Measurements from ENCODE around the gene IL31.

Gene IL31

DNA sequence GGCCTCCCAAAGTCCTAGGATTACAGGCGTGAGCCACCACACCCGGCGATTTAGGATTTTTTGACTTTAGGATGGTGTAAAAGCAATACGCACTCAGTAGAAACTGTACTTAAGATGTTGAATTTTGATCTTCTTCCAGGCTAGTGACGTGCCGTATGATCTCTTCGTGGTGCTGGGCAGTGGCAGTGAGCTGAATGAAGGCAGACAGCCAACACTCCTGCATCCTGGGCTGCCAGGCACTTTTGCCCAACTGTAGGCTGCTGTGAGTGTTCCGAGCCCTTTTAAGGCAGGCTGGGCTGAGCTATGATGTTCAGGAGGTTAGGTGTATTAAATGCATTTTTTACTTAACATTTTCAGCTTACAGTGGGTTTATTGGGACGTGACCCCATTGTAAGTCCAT lies 21.3 kb downstream of the IL31 start:
- no peak for DNase-seq

DNA sequence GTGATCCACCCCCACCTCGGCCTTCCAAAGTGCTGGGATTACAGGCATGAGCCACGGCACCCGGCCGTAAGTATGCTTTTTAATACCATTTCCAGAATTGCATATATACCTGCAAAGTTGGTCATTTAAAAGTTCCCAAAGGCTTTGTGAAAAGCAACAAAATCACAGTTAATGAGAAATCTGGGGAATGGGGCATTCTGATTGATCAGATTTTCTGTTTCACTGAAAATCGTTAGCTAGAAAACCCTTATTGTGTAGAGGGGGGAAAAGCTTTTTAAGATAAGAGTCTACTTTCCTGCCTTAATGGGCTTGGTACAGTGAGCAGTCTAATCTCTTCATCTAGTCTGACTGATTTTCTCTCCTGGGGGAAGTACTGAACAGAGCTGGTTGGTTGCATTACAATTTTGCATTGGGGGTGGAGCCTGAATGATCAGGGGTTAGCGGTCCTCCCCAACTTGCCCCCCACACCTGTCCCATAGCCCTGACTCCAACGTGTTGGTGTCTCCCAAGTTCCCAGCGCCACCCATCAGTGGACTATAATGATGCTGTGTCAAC lies 23.8 kb downstream of the IL31 start:
- no peak for DNase-seq

DNA sequence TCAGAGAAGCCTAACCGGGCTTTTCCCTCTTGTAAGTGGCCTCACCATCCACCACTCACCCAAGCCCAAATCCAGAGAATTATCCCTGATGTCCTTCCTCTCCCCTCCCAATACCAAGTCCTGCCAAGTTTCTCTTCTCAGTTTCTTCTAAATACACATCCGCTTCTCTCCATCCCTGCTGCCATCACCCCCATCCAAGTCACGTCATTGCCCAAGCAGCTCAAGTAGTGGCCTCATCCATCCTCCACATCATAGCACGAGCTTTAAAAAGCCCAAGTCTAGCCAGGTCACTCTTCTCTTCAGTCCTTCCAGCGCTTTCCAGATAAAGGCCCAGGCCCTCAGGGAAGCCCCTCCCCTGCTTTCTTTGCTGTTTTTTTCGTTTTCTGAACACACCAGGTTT lies 25.4 kb downstream of the IL31 start:
- DNase-seq = no peak

DNA sequence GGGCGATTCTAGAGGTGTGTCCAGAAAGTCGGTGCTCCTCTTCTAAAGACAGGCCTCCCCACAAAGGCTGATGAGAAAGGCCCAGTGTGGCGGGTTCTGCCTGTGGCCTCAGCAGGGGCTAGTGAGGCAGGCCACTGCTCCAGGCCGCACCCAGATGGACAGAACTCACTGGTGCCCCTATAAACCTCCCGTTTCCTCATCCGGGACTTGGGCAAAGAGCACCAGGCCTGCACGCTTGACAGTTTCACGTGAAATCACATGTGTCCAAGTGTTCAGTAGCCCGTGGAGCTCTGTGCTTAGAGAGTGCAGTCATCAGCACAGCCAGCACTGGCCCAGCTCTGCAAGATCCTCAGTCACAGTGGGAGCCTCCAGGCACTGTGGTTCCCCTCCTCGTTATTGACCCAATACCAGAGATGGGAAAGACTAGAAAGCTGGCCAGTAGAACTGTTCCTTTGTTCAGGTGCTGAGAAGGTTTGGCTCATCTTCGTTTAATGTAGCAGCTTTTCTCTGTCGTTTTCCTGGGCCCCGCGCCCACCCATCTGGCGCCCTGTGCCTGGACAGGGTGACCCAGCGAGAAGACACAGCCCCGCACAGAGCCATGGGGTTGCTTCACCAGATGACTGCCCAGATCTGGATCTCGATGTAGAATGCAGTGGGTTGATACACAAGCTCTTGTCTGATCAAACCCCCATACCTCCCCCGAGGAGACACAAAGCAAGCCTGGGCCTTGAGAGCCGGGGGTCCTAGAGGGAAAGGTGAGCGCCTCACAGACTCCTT lies 26.3 kb downstream of the IL31 start:
- no peak for DNase-seq

DNA sequence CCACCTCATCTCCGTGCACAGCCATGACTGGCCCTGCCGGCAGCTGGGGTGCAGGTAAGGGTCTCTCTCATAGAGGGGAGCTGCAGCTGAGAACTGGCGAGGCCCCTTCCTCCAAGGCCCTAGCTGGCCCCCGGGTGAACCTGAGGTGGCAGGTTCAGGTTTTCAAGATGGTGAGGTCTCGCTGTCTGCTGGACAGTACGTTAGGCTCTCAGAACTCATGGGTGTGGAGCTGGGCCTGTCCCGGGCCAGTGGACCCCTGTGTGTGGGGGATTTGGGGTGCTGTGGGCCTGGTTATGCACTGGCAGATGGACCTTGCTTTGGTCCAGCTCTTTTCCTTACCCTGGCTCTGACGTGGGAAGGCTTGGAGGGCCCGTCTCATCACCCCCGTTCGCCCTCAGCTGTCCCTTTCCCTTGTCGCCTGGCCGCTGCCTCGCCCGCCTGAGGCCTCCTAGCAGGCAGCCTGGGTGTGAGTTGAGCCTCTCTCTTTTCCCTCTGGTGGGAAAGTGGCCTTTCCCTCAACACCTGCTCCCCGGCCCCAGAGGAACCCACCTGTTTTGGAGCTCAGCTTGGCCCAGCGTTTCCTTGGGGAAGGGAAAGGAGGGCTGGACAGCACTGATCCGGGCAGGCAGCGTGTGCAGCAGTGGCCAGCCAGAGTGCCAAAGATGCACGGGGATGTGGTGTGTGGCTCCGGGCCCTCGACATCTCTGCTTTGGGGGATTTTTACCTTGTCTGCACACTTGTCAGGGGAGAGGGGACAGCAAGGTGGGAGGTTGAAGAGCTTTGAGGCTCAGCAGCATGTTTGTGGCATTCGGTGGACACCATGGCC lies 28.3 kb downstream of the IL31 start:
- no peak for DNase-seq

- DNase-seq = no peak
These were observed 29.1 kb downstream of the IL31 start for GRCh38 chr12:122144885-122145284.

DNA sequence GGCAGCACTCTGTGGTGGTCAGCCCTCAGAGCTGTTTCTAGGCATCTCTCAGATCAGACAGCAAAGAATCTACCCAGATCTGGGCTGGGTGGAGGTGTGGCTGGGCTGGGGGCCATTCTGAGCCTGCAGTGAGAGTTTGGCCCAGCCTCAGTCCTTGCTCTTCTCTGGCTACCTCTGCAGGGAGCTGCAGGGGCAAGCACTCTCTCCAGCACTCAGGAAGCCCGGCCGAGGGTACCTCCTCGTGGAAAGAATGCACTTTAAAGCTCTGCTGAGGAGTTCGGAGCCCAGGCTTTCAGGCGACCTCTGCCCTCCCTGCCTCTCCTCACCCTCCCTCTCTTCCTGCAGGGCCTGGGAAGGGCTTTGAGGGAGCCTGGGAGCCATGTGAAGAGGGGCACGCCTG lies 31.2 kb downstream of the IL31 start:
- no peak for DNase-seq

DNA sequence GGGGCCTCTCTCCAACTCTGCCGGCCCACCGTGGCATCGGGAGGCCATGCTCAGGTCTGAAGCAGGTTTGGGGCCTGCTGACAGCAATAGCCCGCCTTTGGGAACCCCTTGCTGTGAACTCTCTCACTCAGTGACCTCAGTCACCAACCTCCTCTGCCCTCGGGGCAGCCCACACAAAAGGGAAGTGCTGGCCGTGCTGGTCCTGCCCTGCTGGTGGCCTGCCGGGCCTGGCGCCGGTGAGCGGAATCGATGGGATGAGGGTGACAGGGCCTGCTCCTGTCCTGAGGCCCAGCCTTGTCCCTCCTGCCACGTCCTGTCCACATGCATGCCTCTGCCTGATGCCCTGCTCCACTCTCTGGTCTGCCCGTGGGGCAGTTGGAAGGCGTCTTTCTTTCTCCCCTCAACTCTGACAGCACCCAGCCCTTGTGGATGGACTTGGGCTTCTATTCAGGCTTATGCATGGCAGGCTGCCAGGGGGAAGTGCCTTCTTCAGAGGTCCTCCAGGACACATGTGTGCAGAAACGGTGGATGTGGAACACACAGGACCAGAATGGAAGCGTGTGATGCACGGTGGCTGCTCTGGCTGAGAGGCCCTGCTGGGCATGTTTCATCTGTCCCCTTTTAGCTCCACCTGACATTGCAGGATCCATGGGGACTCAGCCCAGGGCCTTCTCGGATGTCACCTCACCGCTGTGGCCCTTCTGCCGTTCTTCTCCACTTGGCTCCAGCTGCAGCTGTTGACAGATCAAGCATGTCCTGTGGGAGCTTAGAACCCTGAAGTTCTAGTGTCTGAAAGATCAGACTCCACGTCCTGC lies 31.9 kb downstream of the IL31 start:
- no peak for DNase-seq

DNA sequence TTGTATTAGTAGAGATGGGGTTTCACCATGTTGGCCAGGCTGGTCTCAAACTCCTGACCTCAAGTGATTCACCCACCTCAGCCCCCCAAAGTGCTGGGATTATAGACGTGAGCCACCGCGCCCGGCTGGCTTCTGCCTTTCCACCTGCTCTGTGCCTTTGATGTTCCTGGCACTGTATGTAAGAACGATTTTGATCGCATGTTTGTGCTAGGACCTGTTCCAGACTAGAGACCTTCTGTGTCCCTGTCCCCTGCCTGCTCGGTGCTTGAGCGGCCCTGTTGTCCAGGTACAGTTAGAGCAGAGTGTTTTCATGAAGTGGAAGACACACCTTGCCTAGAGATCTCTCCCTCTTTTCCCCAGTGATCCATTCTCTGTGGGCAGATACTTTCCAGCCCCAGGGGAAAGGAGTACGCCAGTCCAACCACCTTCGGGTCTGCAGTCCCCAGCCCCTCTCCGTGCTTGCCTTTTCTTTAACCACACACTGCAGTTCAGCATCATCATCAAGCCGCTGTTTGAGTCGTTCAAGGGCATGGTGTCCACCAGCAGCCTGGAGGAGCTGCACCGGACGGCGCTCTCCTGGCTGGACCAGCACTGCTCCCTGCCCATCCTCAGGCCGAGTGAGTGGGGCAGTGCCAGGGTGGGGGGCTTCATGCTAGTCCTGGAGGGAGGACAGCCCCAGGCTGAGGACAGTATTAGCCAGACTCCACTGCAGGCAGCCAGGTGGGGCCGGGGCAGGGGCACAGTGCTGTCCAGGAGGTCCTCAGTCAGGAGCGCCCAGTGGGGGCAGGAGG lies 33.4 kb downstream of the IL31 start:
- DNase-seq = no peak

DNA sequence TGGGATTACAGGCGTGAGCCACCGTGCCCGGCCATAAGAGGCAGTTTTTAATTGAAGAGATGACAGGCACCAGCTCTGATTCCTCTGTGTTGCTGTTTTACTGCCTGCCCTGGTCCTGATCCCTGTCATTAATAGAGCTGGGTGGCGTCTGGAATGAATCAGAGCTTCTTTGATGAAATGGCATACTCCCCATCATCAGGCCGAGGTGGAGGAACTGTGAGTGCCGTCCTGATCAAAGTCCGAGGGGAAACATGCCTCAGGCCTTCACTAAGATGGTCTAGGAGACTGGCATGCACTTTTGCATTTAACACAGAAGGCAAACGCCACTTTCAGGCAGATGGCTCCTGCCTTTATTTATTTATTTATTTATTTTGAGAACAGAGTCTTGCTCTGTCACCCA lies 34.1 kb downstream of the IL31 start:
- DNase-seq = no peak

DNA sequence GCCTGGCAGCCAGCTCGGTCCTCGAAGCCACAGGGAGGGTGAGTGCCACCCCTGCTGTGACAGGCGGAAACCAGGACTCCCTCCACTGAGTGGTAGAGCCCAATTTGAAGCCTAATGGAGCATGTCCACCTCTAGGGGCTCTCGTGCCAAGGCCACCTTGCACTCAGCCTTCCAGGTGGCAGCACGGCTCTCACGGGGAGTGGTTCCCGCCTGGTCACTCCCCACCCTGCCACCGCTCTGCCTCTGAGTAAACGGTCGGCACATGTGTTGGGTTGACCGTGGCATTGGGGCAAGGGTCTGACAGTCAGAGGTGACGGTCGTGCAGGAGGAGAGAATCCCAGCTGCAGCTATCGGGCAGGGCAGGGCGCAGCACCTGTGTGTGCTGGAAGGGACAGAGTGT lies 34.8 kb downstream of the IL31 start:
- DNase-seq = no peak

- DNase-seq = no peak
These were observed 35.4 kb downstream of the IL31 start for GRCh38 chr12:122138616-122139015.

- no peak for DNase-seq
These were observed 35.8 kb downstream of the IL31 start for GRCh38 chr12:122138181-122138580.

GRCh38 chr12:122137681-122138080 lies 36.3 kb downstream of the IL31 start:
- DNase-seq = no peak

GRCh38 chr12:122137229-122137628 lies 36.8 kb downstream of the IL31 start:
- no peak for DNase-seq

DNA sequence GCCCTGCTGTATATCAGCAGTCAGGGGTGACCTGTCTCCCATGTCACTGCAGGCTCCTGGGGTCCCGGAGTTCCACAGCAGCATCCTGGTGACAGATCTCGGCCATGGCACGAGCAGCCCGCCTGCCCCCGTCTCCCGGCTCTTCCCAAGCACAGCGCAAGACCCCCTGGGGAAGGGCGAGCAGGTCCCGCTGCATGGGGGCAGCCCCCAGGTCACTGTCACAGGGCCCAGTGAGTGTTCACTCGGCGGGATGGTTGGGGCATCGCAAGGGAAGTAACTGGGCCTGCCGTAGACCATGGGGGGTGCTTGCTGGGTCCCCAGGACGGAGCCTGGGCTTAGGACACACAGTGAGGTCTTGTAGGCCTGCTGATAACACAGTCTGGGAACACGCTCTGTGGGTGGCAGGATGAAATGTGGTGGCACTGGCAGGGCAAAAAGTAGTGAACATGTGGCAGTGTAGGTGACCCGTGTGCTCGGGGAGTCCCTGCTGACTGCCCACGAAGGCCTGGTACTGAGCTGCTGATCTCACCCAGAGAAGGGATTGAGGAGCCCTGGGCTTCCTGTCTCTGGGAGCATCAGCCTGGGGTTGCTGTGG lies 38.5 kb downstream of the IL31 start:
- DNase-seq = no peak

DNA sequence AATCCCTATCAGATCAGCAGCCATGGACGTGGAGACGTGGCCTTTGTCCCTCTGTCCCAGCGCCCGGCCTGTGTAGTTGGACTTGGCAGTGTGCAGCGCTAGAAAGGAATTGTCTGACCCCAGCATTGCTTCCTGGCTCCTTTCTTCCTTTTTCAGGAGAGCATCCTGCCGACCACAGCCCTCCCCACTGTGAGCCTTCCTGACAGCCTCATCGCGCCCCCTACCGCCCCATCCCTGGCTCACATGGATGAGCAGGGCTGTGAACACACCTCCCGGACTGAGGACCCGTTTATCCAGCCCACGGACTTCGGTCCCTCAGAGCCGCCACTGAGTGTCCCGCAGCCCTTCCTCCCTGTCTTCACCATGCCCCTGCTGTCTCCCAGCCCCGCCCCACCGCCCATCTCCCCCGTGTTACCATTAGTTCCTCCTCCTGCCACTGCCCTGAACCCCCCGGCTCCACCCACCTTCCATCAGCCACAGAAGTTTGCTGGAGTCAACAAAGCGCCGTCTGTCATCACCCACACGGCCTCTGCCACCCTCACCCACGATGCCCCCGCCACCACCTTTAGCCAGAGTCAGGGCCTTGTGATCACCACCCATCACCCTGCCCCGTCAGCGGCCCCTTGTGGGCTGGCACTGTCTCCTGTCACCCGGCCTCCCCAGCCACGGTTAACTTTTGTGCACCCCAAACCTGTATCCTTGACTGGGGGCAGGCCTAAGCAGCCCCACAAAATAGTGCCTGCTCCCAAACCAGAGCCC lies 40.6 kb downstream of the IL31 start:
- DNase-seq = no peak

DNA sequence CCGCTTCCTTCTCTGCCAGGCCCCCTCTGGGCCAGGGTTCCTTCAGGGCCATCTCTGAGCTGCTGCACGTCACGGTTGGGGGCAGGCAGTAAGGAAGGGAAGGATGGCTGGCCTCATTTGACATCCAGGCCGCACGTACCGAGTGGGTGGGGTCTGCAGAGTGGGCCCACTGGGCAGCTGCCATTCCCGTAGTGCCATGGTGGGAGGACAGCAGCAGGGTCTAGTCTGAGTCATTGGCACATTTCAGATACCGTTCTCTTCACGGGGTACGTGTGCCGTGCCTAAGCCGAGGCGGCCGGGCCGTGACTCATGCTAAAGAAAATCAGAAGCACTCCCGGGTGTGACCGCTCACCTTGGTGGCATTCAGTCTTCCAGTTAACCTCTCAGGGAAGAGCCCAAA lies 43.9 kb downstream of the IL31 start:
- DNase-seq = no peak

GRCh38 chr12:122129131-122129530 lies 44.9 kb downstream of the IL31 start:
- no peak for DNase-seq

GRCh38 chr12:122128481-122128880 lies 45.5 kb downstream of the IL31 start:
- no peak for DNase-seq

DNA sequence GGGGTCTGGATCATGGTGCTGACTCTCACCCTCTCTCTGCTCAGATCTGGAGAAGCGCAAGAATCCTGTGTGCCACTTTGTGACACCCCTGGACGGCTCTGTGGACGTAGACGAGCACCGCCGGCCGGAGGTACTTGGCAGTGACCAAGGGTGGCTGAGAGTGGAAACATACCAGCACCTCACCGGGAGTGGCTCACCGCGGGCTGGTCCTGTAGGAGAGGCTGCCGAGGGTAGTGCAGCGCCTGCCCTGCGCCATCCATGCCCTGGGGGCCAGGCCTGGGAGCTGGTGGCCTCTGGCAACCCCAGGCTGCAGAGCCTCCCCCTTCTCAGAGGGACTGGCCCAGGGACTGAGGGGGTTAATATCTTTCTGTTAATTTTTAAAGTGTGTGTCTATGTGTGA lies 46.2 kb downstream of the IL31 start:
- DNase-seq = no peak
